Measurements from ENCODE around the gene HOMER1. TPM values are rescaled to one million over a fixed set of nuclear protein-coding genes. Genes with fewer than 3 reads are reported as not detected.
"Not testable (repeated sequence)": the region's sequence is repeated elsewhere in the genome, so short reads cannot be mapped to it uniquely, and the experiment has no call there.

Gene HOMER1
- total RNA-seq, 1 experiment from 2014 or later: 17.2 TPM

- CTCF ChIA-PET: no interaction called here
- Mint-ChIP-seq H3K27ac (ENCODE audit: low read depth, unreplicated experiment) (no peak overlapping the region), H3K9me3 (ENCODE audit: unreplicated experiment) (no peaks in the 10 kb centered on the region), H3K4me3 (ENCODE audit: unreplicated experiment) (no peak overlapping the region), H3K36me3 (ENCODE audit: insufficient read depth, unreplicated experiment) (peaks cover 10% of the 10 kb centered on the region), H3K27me3 (ENCODE audit: insufficient read depth, unreplicated experiment) (no peaks in the 10 kb centered on the region), H3K4me1 (ENCODE audit: insufficient read depth, unreplicated experiment) (peaks cover 8% of the 10 kb centered on the region)
- no peak for TF ChIP-seq CTCF (IDR thresholded peaks at IDR 0.05; ENCODE audit: unreplicated experiment)
- POLR2A ChIA-PET: interaction anchor here (0.8 kb wide), 1 partner anchor 889 kb away, joined by 3 read pairs; the partner anchor contains the start of gene ZFYVE16
- intact Hi-C loops (cut with micrococcal nuclease): no loop called here
- DNase-seq (ENCODE audit: unreplicated experiment): no peak
- BruUV-seq (replicated peaks): no TSS peak
Observed at GRCh38 chr5:79518718-79519117, 4.8 kb upstream of the HOMER1 start.

- no TSS peak for BruUV-seq (replicated peaks)
- POLR2A ChIA-PET: interaction anchor here (1.3 kb wide), 1 partner anchor 95 kb away, joined by 9 read pairs; the partner anchor contains the start of gene TENT2
- Mint-ChIP-seq H3K27ac (ENCODE audit: low read depth, unreplicated experiment) (no peak overlapping the region), H3K4me1 (ENCODE audit: insufficient read depth, unreplicated experiment) (peaks cover 8% of the 10 kb centered on the region), H3K27me3 (ENCODE audit: insufficient read depth, unreplicated experiment) (no peaks in the 10 kb centered on the region), H3K9me3 (ENCODE audit: unreplicated experiment) (no peaks in the 10 kb centered on the region), H3K36me3 (ENCODE audit: insufficient read depth, unreplicated experiment) (peaks cover 10% of the 10 kb centered on the region), H3K4me3 (ENCODE audit: unreplicated experiment) (no peak overlapping the region)
- intact Hi-C loops (cut with micrococcal nuclease): no loop called here
- TF ChIP-seq CTCF (IDR thresholded peaks at IDR 0.05; ENCODE audit: unreplicated experiment): no peak
- DNase-seq (ENCODE audit: unreplicated experiment): no peak
- CTCF ChIA-PET: no interaction called here
Observed at GRCh38 chr5:79517601-79518000, 3.7 kb upstream of the HOMER1 start.

GRCh38 chr5:79516986-79517385 is 3.1 kb upstream of the HOMER1 start:
- no TSS peak for BruUV-seq (replicated peaks)
- CTCF ChIA-PET: no interaction called here
- no peak overlapping the region for H3K4me3 Mint-ChIP-seq (ENCODE audit: unreplicated experiment)
- H3K27me3 Mint-ChIP-seq (ENCODE audit: insufficient read depth, unreplicated experiment): no peaks in the 10 kb centered on the region
- H3K36me3 Mint-ChIP-seq (ENCODE audit: insufficient read depth, unreplicated experiment): peaks cover 10% of the 10 kb centered on the region
- no peak for TF ChIP-seq CTCF (IDR thresholded peaks at IDR 0.05; ENCODE audit: unreplicated experiment)
- H3K4me1 Mint-ChIP-seq (ENCODE audit: insufficient read depth, unreplicated experiment): peaks cover 8% of the 10 kb centered on the region
- no peaks in the 10 kb centered on the region for H3K9me3 Mint-ChIP-seq (ENCODE audit: unreplicated experiment)
- intact Hi-C loops (cut with micrococcal nuclease): no loop called here
- DNase-seq (ENCODE audit: unreplicated experiment): no peak
- no peak overlapping the region for H3K27ac Mint-ChIP-seq (ENCODE audit: low read depth, unreplicated experiment)
- POLR2A ChIA-PET: interaction anchor here (1.3 kb wide), 1 partner anchor 95 kb away, joined by 9 read pairs; the partner anchor contains the start of gene TENT2

- Mint-ChIP-seq H3K4me1 (ENCODE audit: insufficient read depth, unreplicated experiment) (peaks cover 14% of the 10 kb centered on the region), H3K36me3 (ENCODE audit: insufficient read depth, unreplicated experiment) (peaks cover 10% of the 10 kb centered on the region)
- H3K27me3 Mint-ChIP-seq (ENCODE audit: insufficient read depth, unreplicated experiment); BruUV-seq (replicated peaks); H3K27ac Mint-ChIP-seq (ENCODE audit: low read depth, unreplicated experiment); H3K9me3 Mint-ChIP-seq (ENCODE audit: unreplicated experiment); intact Hi-C loops (cut with micrococcal nuclease); H3K4me3 Mint-ChIP-seq (ENCODE audit: unreplicated experiment); DNase-seq (ENCODE audit: unreplicated experiment): not testable (repeated sequence)
- CTCF ChIA-PET: interaction anchor here (0.6 to 1.4 kb wide), 4 partner anchors 16 to 550 kb away, joined by 3 to 4 read pairs (median 4); no protein-coding TSS in a partner anchor
- POLR2A ChIA-PET: interaction anchor here (1.0 to 8.4 kb wide), 2 partner anchors 16 to 17 kb away, joined by 4 to 235 read pairs; no protein-coding TSS in a partner anchor
Observed at GRCh38 chr5:79516331-79516730, 2.4 kb upstream of the HOMER1 start.

All from MCF 10A (cell line).